ENCODE measurements around the gene SLC31A2. TPM values are rescaled to one million over a fixed set of nuclear protein-coding genes. Genes with fewer than 3 reads are reported as not detected.
"Not testable (repeated sequence)": the region's sequence is repeated elsewhere in the genome, so short reads cannot be mapped to it uniquely, and the experiment has no call there.

Gene SLC31A2
- 15.1 and 16.5 TPM in 2 replicates for total RNA-seq (2021)
- Bru-seq, nascent RNA = percentile 57 among the genes with signal in this experiment
- BruChase-seq, experiment 1, labeled RNA remaining after a 2-hour chase = percentile 70 among the genes with signal in this experiment
- percentile 69 among the genes with signal in this experiment for BruChase-seq, experiment 2, labeled RNA remaining after a 6-hour chase
- long read RNA-seq, transcript SLC31A2-201 (4 exons, 1,785 nt) = major isoform, 57 of 73 reads
- long read RNA-seq, partial matches to known transcripts = 11 of 73 reads
- long read RNA-seq, other reads (novel, unspliced or antisense) = 5 of 73 reads

GRCh38 chr9:113150670-113151611 is at the start of gene SLC31A2:
TSS of gene SLC31A2 (plus strand) at chr9:113151007. CDS start at chr9:113151075, 68 bp downstream.
- H3K79me2 ChIP-seq (ENCODE audit: low read depth) = no peaks in the 10 kb centered on the region
- H3K27me3 ChIP-seq (ENCODE audit: insufficient read depth, low read depth) = no peaks in the 10 kb centered on the region
- peak within 1 kb of the TSS; percentile 99 for H2AFZ ChIP-seq
- peak within 1 kb of the TSS; percentile 88 for H3K4me2 ChIP-seq
- peak within 1 kb of the TSS; percentile 77 for H3K4me3 ChIP-seq
- ChIA-PET POLR2A (ENCODE audit: unreplicated experiment) (interaction anchor here (0.5 to 1.0 kb wide), 10 partner anchors 27 to 830 kb away, joined by 3 to 11 read pairs (median 5); partner anchors contain the start of genes CDC26, FKBP15, PRPF4 and SLC31A1), CTCF (interaction anchor here (0.6 to 0.8 kb wide), 3 partner anchors 13 to 146 kb away, joined by 3 to 4 read pairs (median 3); no protein-coding TSS in a partner anchor)
- peaks cover 9% of the 10 kb centered on the region for H3F3A ChIP-seq (ENCODE audit: insufficient read depth, low read depth)
- no peaks in the 10 kb centered on the region for H3K9me3 ChIP-seq (ENCODE audit: insufficient read depth, low read depth)
- no peaks in the 10 kb centered on the region for H3K36me3 ChIP-seq (ENCODE audit: low read depth)
- peak; percentile 72 to 93 for DNase-seq
- H3K27ac ChIP-seq = no peak within 1 kb of the TSS
- TF ChIP-seq CTCF (conservative IDR thresholded peaks at IDR 0.05) (no peak; the same call in 1 of the 2 replicates), EZH2 (IDR thresholded peaks at IDR 0.05; ENCODE audit: low read depth) (no peak)
- no peaks in the 10 kb centered on the region for H4K20me1 ChIP-seq (ENCODE audit: insufficient read depth)
- H3K9me2 ChIP-seq (ENCODE audit: insufficient read depth) = no peaks in the 10 kb centered on the region
- intact Hi-C loops (cut with micrococcal nuclease; ENCODE audit: unreplicated experiment) = loop anchor here (5.0 to 10.0 kb wide), 2 partner anchors 124 to 191 kb away; partner anchors contain the start of genes CDC26, PRPF4 and WDR31
- BruUV-seq (replicated peaks) = no TSS peak
- peaks cover 31% of the 10 kb centered on the region for H3K4me1 ChIP-seq (replicated peaks; ENCODE audit: insufficient read depth)

- H3K4me3 ChIP-seq; H3K9me3 ChIP-seq (ENCODE audit: insufficient read depth, low read depth); H3K9me2 ChIP-seq (ENCODE audit: insufficient read depth); H2AFZ ChIP-seq; H3K4me2 ChIP-seq; H3K27ac ChIP-seq; intact Hi-C loops (cut with micrococcal nuclease; ENCODE audit: unreplicated experiment); DNase-seq; H3K79me2 ChIP-seq (ENCODE audit: low read depth); POLR2A ChIA-PET (ENCODE audit: unreplicated experiment); CTCF ChIA-PET; H3F3A ChIP-seq (ENCODE audit: insufficient read depth, low read depth); BruUV-seq (replicated peaks); H3K36me3 ChIP-seq (ENCODE audit: low read depth); H3K4me1 ChIP-seq (replicated peaks; ENCODE audit: insufficient read depth); H4K20me1 ChIP-seq (ENCODE audit: insufficient read depth): not testable (repeated sequence)
- H3K27me3 ChIP-seq (ENCODE audit: insufficient read depth, low read depth) = peaks cover 29% of the 10 kb centered on the region
Observed at GRCh38 chr9:113105345-113105744, 45.5 kb upstream of the SLC31A2 start.

- H3K4me1 ChIP-seq (replicated peaks; ENCODE audit: insufficient read depth); CTCF ChIA-PET; H3K27me3 ChIP-seq (ENCODE audit: insufficient read depth, low read depth); H4K20me1 ChIP-seq (ENCODE audit: insufficient read depth); H2AFZ ChIP-seq; H3K9me3 ChIP-seq (ENCODE audit: insufficient read depth, low read depth); H3K79me2 ChIP-seq (ENCODE audit: low read depth); H3K27ac ChIP-seq; H3K9me2 ChIP-seq (ENCODE audit: insufficient read depth); H3F3A ChIP-seq (ENCODE audit: insufficient read depth, low read depth); H3K36me3 ChIP-seq (ENCODE audit: low read depth); POLR2A ChIA-PET (ENCODE audit: unreplicated experiment): not testable (repeated sequence)
- intact Hi-C loops (cut with micrococcal nuclease; ENCODE audit: unreplicated experiment) = loop anchor here (5.0 kb wide), 3 partner anchors 189 to 546 kb away; no protein-coding TSS in a partner anchor
- peak overlapping the region; percentile 41; the same call in 1 of the 2 replicates for H3K4me2 ChIP-seq
- peak in 1 of 2 experiments; percentile 27 for DNase-seq
- H3K4me3 ChIP-seq = peak overlapping the region; percentile 39; the same call in 1 of the 2 replicates
- TF ChIP-seq CTCF (conservative IDR thresholded peaks at IDR 0.05) = peak; percentile 62
- BruUV-seq (replicated peaks) = TSS peak; percentile 47
Observed at GRCh38 chr9:113111065-113111951, 39.5 kb upstream of the SLC31A2 start.

Data from PC-9 (cell line).